ENCODE data around the gene LYPD3.

- TF ChIP-seq CTCF (IDR thresholded peaks at IDR 0.05; ENCODE audit: low read depth, low read length) (no peak), POLR2A (IDR thresholded peaks at IDR 0.05; ENCODE audit: extremely low read depth, insufficient read length) (no peak), MAX (IDR thresholded peaks at IDR 0.05; ENCODE audit: low read depth, low read length) (no peak), MYC (IDR thresholded peaks at IDR 0.05; ENCODE audit: low read depth, low read length) (no peak)
These were observed 7.6 kb downstream of the LYPD3 start for GRCh38 chr19:43457809-43458208.
